B cell (primary cell): Measurements from ENCODE around the gene MTUS2. TPM values are rescaled to one million over a fixed set of nuclear protein-coding genes. Genes with fewer than 3 reads are reported as not detected.

Source experiments
- ATAC-seq: fragments of 200-7000 bp; cut with Tn5 transposase; one replicate; pipeline ENCODE4 v1.10.0; 2021; ENCODE audit warnings: low read depth, mild to moderate bottlenecking, moderate number of reproducible peaks, moderate library complexity
- CTCF ChIA-PET: fragments of 350-600 bp; sonication (Branson Sonifier 250); formaldehyde crosslinking; loops from one replicate; lab custom pipeline; 2021; ENCODE audit warnings: antibody characterized with exemption, inconsistent platforms; lab: Charles Lee
- POLR2A ChIA-PET: fragments of 350-600 bp; sonication (Branson Sonifier 250); formaldehyde crosslinking; loops from one replicate; lab custom pipeline; 2021; ENCODE audit warnings: antibody characterized with exemption; lab: Charles Lee
- DNase-seq: peaks from one replicate; pipeline ENCODE4 v3.0.0; 2013
- H2AFZ ChIP-seq: 2 replicates; pipeline ENCODE4 v1.6.1; 2012; ENCODE audit warnings: mild to moderate bottlenecking, low read depth, low read length; ENCODE audit not compliant: insufficient read depth, poor library complexity, severe bottlenecking
- H3K27ac ChIP-seq, 2 donors: 1 replicate in 1 of 2; 2 replicates in 1 of 2; pipeline ENCODE4 v1.5.1; 2012 to 2013; ENCODE audit warnings: low read length in 2 of 2, mild to moderate bottlenecking in 2 of 2, moderate library complexity in 1 of 2
- H3K27me3 ChIP-seq, 4 experiments: fragments of 200-600 bp in 1 of 4; sonication (generic) in 1 of 4; replicated peaks in 1 of 4; 1 replicate in 2 of 4; 2 replicates in 2 of 4; pipeline versions ENCODE4 v1.6.1 to v1.7.0; 2013 to 2016; ENCODE audit warnings: low read length in 3 of 4, mild to moderate bottlenecking in 2 of 4, mixed read lengths in 1 of 4, moderate library complexity in 1 of 4; ENCODE audit not compliant: insufficient read depth in 4 of 4, control insufficient read depth in 3 of 4; ENCODE audit errors: control extremely low read depth in 1 of 4
- H3K36me3 ChIP-seq, 2 experiments: replicated peaks in 1 of 2; 1 replicate in 1 of 2; 2 replicates in 1 of 2; pipeline versions ENCODE4 v1.6.1 to v1.7.1; 2013; ENCODE audit warnings: low read length in 1 of 2; ENCODE audit not compliant: insufficient read depth in 2 of 2, control insufficient read depth in 1 of 2; ENCODE audit errors: control extremely low read depth in 1 of 2, extremely low read depth in 1 of 2
- H3K4me1 ChIP-seq, 2 donors: fragments of 200-600 bp in 1 of 2; sonication (generic) in 1 of 2; 1 replicate in 1 of 2; 2 replicates in 1 of 2; pipeline versions ENCODE4 v1.5.1 to v1.6.1; 2013 to 2017; ENCODE audit warnings: low read length in 2 of 2; ENCODE audit not compliant: control insufficient read depth in 2 of 2, insufficient read depth in 2 of 2
- H3K4me2 ChIP-seq: replicated peaks from 2 replicates; pipeline ENCODE3; 2012; ENCODE audit warnings: mild to moderate bottlenecking, low read depth, low read length; ENCODE audit not compliant: poor library complexity, severe bottlenecking
- H3K4me3 ChIP-seq, 5 experiments: fragments of 200-600 bp in 1 of 5; sonication (generic) in 1 of 5; 1 replicate in 3 of 5; 2 replicates in 2 of 5; pipeline versions ENCODE4 v1.5.1 to v1.7.0; 2011 to 2016; ENCODE audit warnings: low read length in 4 of 5, mild to moderate bottlenecking in 4 of 5, low read depth in 2 of 5, control low read depth in 1 of 5, moderate library complexity in 1 of 5; ENCODE audit not compliant: insufficient read depth in 1 of 5; ENCODE audit errors: control extremely low read depth in 1 of 5, extremely low read depth in 1 of 5
- H3K79me2 ChIP-seq: fragments of 200-600 bp; sonication (generic); one replicate; pipeline ENCODE4 v1.6.0; 2016; ENCODE audit warnings: low read length; ENCODE audit not compliant: control insufficient read depth, insufficient read depth
- H3K9ac ChIP-seq: fragments of 200-600 bp; sonication (generic); 2 replicates; pipeline ENCODE4 v1.6.1; 2017; ENCODE audit warnings: mild to moderate bottlenecking, low read length, moderate library complexity
- H3K9me3 ChIP-seq, 3 donors: one replicate each; pipeline versions ENCODE4 v1.6.1 to v1.7.1; 2013; ENCODE audit warnings: low read length in 2 of 3; ENCODE audit not compliant: control insufficient read depth in 2 of 3, insufficient read depth in 1 of 3; ENCODE audit errors: control extremely low read depth in 1 of 3
- H4K20me1 ChIP-seq: 2 replicates; pipeline ENCODE4 v1.6.0; 2012; ENCODE audit warnings: mild to moderate bottlenecking, low read length; ENCODE audit not compliant: insufficient read depth, control insufficient read depth, poor library complexity, severe bottlenecking
- H3K27ac Mint-ChIP-seq: one replicate; pipeline ENCODE4 v1.8.0; 2021; ENCODE audit warnings: mixed read lengths
- H3K27me3 Mint-ChIP-seq: one replicate; pipeline ENCODE4 v1.8.0; 2021; ENCODE audit warnings: mixed read lengths
- H3K4me1 Mint-ChIP-seq: one replicate; pipeline ENCODE4 v1.8.0; 2021; ENCODE audit warnings: mixed read lengths
- H3K4me3 Mint-ChIP-seq: one replicate; pipeline ENCODE4 v1.8.0; 2021; ENCODE audit warnings: mixed read lengths
- H3K9me3 Mint-ChIP-seq: one replicate; pipeline ENCODE4 v1.8.0; 2022; ENCODE audit warnings: mixed read lengths; ENCODE audit not compliant: insufficient read depth
- CTCF ChIP-seq: fragments of 200-600 bp; IDR thresholded peaks from one replicate; pipeline ENCODE4 v1.8.0; 2022; ENCODE audit warnings: antibody characterized with exemption, mild to moderate bottlenecking
- EZH2 ChIP-seq: IDR thresholded peaks from 2 replicates; pipeline ENCODE4 v1.6.1; 2012; ENCODE audit warnings: borderline replicate concordance, low read depth, mild to moderate bottlenecking, moderate library complexity, low read length; ENCODE audit not compliant: insufficient read depth, poor library complexity, severe bottlenecking
- WGBS: methylation state at CpG from one replicate; pipeline ENCODE4 v1.1.5; 2013; ENCODE audit warnings: missing lambda C conversion rate; ENCODE audit not compliant: insufficient coverage; 5-methylcytosine and 5-hydroxymethylcytosine counted together
- intact Hi-C: fragments of 100-400 bp; cut with micrococcal nuclease; formaldehyde crosslinking; loops from one replicate; pipeline ENCODE4 v1.10.0; 2022
- polyA plus RNA-seq: library from polyadenylated mRNA; depleted of rRNA; stranded (reverse); fragments of >200 nt; gene quantifications from 2 replicates; pipeline ENCODE4 v1.2.3, GENCODE V29; 2012
- total RNA-seq, 2 donors: library from RNA; stranded (reverse); fragments of 120-200 nt in 1 of 2; gene quantifications; 1 replicate in 1 of 2; 2 replicates in 1 of 2; pipeline versions ENCODE4 v1.2.3 to v1.2.4, GENCODE V29; 2013 to 2022

The MTUS2 gene
- total and polyA plus RNA-seq, 2 donors (not counting 1 experiment from before 2014, with no cell fraction given): 0.12 TPM; not detected in 1

- CTCF ChIA-PET: interaction anchor here (0.5 to 2.1 kb wide), 4 partner anchors 17 to 1354 kb away, joined by 3 to 6 read pairs (median 4); no protein-coding TSS in a partner anchor
- intact Hi-C loops: loop anchor here (10.0 kb wide), 1 partner anchor 1245 kb away; the partner anchor contains the start of gene ALOX5AP
These were observed 669.8 kb downstream of the MTUS2 start for GRCh38 chr13:29489650-29490560.

More at GRCh38 chr13:29489650-29490560, 669.8 kb downstream of the MTUS2 start:
- no peak overlapping the region for H3K4me3 ChIP-seq
- H3K4me3 Mint-ChIP-seq: no peak overlapping the region
- WGBS: 93% methylated on average over 3 of the region's 14 CpGs
- peaks cover 11 to 13% of the 10 kb centered on the region in 2 donors for H3K4me1 ChIP-seq
- no peaks in the 10 kb centered on the region for H3K36me3 ChIP-seq
- H3K9me3 Mint-ChIP-seq: no peaks in the 10 kb centered on the region
- H4K20me1 ChIP-seq: no peaks in the 10 kb centered on the region
- POLR2A ChIA-PET: no interaction called here
- peaks cover 13% of the 10 kb centered on the region for H3K4me1 Mint-ChIP-seq
- peaks cover 14% of the 10 kb centered on the region for H3K27me3 Mint-ChIP-seq
- DNase-seq (no peak), ATAC-seq (no peak)
- no peak overlapping the region for H3K4me2 ChIP-seq
- no peak overlapping the region for H3K27ac ChIP-seq
- H2AFZ ChIP-seq: no peak overlapping the region
- no peak overlapping the region for H3K27ac Mint-ChIP-seq
- H3K9me3 ChIP-seq: no peaks in the 10 kb centered on the region
- H3K79me2 ChIP-seq: no peaks in the 10 kb centered on the region
- TF ChIP-seq EZH2 (no peak), CTCF (no peak)
- no peak overlapping the region for H3K9ac ChIP-seq
- H3K27me3 ChIP-seq: peaks cover 0 to 7% (median 1%) of the 10 kb centered on the region in 4 experiments
